ENCODE measurements around the gene IDH3G. TPM values are rescaled to one million over a fixed set of nuclear protein-coding genes. Genes with fewer than 3 reads are reported as not detected.
A peak's percentile ranks its signal among the peaks of the same experiment; 100 is the strongest.

IDH3G gene
- total and polyA plus RNA-seq, 3 donors from 2014 or later: 52.4 to 83.1 (median 74.9) TPM

DNA sequence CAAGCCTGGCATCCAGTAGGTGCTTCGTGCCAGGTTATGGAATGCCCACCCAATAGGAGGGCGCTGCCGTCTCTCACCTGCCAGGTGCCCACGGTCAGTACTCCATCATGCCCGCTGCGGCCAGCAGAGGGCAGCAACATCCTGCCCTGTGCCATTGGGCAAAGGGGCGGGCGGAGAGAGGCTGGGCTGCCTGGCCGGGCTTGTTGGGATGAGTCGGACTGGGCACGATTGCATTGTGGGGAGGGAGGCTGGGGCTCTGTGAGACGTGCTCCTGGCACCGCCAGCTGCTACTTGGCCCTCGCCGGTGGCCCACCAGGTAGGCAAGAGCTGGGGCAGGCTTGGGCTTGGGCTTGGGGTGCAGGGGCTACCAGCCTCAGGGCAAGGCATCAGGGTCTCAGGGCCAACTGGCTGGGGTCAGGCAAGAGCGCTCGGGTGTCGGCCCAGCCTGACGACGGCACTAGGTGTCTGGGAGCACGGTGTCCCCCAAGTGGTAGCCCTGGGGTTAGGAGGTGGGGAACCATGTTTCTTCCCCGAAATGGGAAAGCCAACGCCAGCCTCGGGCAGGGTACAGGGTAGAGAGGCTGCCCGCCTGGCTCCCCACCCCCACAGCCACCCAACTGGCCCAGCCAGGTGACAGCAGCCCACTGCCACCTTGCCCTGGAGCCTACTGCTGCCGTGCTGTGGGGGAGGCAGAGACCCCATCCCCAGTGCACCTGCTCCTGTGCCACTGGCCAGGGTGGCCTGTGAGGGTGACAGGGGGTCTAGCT, 30.0 kb downstream of the IDH3G start, which contains the start of gene PLXNB3:
PLXNB3 (plus strand) TSS at position 261 of the 767 bp plus-strand sequence. CDS start 1,287 bp downstream, outside the sequence.
- intact Hi-C loops (cut with DNase I; ENCODE audit: low total_unique reads): loop anchor here (10.0 kb wide), 1 partner anchor 191 kb away; no protein-coding TSS in a partner anchor
- Histone ChIP-seq H3K27ac (peak within 1 kb of the TSS; percentile 39 to 72), H3K4me1 (peaks cover 14% of the 10 kb centered on the region), H3K4me3 (no peak within 1 kb of the TSS), H3K27me3 (no peaks in the 10 kb centered on the region), H3K36me3 (ENCODE audit: low read depth, missing control alignments) (no peaks in the 10 kb centered on the region), H3K9me3 (no peaks in the 10 kb centered on the region)
- no peak for TF ChIP-seq POLR2A (IDR thresholded peaks at IDR 0.05)
- TF ChIP-seq, protein P1, sequence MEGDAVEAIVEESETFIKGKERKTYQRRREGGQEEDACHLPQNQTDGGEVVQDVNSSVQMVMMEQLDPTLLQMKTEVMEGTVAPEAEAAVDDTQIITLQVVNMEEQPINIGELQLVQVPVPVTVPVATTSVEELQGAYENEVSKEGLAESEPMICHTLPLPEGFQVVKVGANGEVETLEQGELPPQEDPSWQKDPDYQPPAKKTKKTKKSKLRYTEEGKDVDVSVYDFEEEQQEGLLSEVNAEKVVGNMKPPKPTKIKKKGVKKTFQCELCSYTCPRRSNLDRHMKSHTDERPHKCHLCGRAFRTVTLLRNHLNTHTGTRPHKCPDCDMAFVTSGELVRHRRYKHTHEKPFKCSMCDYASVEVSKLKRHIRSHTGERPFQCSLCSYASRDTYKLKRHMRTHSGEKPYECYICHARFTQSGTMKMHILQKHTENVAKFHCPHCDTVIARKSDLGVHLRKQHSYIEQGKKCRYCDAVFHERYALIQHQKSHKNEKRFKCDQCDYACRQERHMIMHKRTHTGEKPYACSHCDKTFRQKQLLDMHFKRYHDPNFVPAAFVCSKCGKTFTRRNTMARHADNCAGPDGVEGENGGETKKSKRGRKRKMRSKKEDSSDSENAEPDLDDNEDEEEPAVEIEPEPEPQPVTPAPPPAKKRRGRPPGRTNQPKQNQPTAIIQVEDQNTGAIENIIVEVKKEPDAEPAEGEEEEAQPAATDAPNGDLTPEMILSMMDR (IDR thresholded peaks at IDR 0.05): peak; percentile 71 to 81 (median 80)
- DNase-seq: peak; percentile 79
- 46% methylated on average over 15 of the region's 26 CpGs; no CpG with 5 or more reads in 1 of the 2 donors for WGBS, 2 donors

DNA sequence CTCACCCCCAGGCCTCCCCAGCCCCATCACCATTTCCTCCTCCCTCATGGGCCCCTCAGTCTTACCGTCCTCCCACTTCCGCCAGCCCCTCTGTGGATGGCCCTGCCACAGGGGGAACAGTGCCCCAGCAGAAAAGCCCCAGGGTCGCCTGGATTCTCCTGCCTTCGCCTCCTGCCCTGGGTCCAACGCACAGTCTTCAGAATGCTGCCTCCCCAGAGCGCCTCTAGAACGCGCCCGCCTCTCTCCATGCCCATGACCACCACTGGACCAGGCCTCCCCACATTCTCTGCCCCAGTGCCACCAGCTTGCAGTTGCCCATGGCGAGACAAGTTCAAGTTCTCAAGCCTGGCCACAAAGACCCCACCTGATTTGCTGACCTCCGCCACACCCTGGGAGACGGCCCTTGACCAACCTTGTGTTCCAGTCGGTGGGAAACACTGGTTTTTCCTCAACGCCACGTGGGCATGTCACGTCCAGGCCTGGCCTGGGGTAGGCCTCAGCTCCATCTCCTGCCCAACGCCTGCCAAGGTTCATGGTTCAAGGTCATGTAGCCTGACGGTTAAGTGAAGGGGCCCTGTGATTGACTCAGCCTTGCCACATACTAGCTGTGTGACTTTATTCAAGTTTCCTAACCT, 30.8 kb downstream of the IDH3G start:
- no peaks in the 10 kb centered on the region for H3K36me3 ChIP-seq (ENCODE audit: low read depth, missing control alignments)
- H3K4me3 ChIP-seq: no peak overlapping the region
- DNase-seq: no peak
- intact Hi-C loops (cut with DNase I; ENCODE audit: low total_unique reads): loop anchor here (10.0 kb wide), 1 partner anchor 191 kb away; no protein-coding TSS in a partner anchor
- peaks cover 14% of the 10 kb centered on the region for H3K4me1 ChIP-seq
- no peak overlapping the region for H3K27ac ChIP-seq
- no peak for TF ChIP-seq POLR2A (IDR thresholded peaks at IDR 0.05)
- TF ChIP-seq, protein P1 (IDR thresholded peaks at IDR 0.05): no peak
- H3K9me3 ChIP-seq: no peaks in the 10 kb centered on the region
- 76 to 84% methylated on average over 6 to 18 of the region's 18 CpGs for WGBS, 2 donors
- H3K27me3 ChIP-seq: no peaks in the 10 kb centered on the region

DNA sequence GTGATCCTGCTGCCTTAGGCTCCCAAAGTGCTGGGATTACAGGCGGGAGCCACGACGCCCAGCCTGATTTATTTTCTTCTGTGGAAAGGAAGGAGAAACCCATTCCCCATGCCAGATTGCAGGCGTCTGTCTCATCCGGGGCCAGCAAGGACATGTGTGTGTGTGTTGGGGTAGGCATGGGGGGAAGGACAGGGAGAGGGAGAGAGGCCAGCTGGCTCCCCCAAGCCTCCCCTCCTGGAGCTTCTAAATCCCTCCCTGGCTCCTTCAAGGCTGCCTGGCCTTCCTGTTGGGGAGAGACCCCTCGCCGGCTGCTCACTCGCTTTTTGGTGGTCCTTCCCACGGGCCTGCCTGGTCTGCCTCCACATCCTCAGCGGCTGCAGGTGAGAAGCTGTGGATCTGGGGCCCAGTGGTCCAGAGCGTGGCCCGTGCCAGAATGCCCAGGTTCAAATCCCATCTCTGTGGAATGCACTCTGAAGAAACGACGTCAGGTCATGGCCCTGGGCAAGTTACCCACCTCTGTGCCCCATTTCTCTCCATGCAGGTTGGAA, 31.5 kb downstream of the IDH3G start:
- H3K4me3 ChIP-seq: no peak overlapping the region
- intact Hi-C loops (cut with DNase I; ENCODE audit: low total_unique reads): loop anchor here (10.0 kb wide), 1 partner anchor 192 kb away; no protein-coding TSS in a partner anchor
- H3K4me1 ChIP-seq: peaks cover 14% of the 10 kb centered on the region
- no peaks in the 10 kb centered on the region for H3K36me3 ChIP-seq (ENCODE audit: low read depth, missing control alignments)
- H3K27ac ChIP-seq: no peak overlapping the region
- TF ChIP-seq, protein P1 (IDR thresholded peaks at IDR 0.05): no peak
- no peak for TF ChIP-seq POLR2A (IDR thresholded peaks at IDR 0.05)
- H3K27me3 ChIP-seq: no peaks in the 10 kb centered on the region
- no peak for DNase-seq
- 92% methylated on average over 14 of the region's 14 CpGs; no CpG with 5 or more reads in 1 of the 2 donors for WGBS, 2 donors
- no peaks in the 10 kb centered on the region for H3K9me3 ChIP-seq

DNA sequence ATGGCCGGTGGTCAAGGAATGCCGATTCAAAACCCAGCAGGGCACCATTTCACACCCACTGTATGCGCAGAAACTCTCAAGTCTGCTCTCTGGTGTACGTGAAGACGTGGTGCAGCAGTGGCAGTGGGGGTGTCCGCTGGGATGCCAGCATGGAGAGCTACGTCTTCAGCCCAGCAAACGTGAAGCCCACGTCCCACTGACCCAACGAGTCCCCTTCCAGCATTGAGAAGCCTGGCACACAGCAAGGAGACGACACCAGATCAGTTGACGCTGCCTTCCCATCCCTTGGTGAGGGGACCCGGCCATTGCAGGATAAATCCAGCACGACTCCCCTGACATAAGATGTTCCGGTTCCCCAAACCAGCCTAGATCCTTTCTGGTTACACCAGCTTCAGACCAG, 32.3 kb downstream of the IDH3G start:
- WGBS, 2 donors: 63 to 89% methylated on average over 3 to 15 of the region's 15 CpGs

More for the DNA sequence above, 32.3 kb downstream of the IDH3G start:
- Histone ChIP-seq H3K4me3 (no peak overlapping the region), H3K27me3 (no peaks in the 10 kb centered on the region), H3K36me3 (ENCODE audit: low read depth, missing control alignments) (no peaks in the 10 kb centered on the region), H3K27ac (no peak overlapping the region), H3K9me3 (no peaks in the 10 kb centered on the region), H3K4me1 (peaks cover 14% of the 10 kb centered on the region)
- no peak for DNase-seq
- intact Hi-C loops (cut with DNase I; ENCODE audit: low total_unique reads): loop anchor here (10.0 kb wide), 1 partner anchor 193 kb away; no protein-coding TSS in a partner anchor
- TF ChIP-seq, protein P1 (IDR thresholded peaks at IDR 0.05): no peak
- TF ChIP-seq POLR2A (IDR thresholded peaks at IDR 0.05): no peak

All from testis (tissue), 3 donors.